SU-DHL-6 (cell line): ENCODE data around the gene EIF5A2.

ENCODE experiments used
- H2AFZ ChIP-seq: fragments of 200-600 bp; sonication (generic); 2 replicates; pipeline ENCODE4 v1.6.1; 2014; ENCODE audit warnings: low read depth, mild to moderate bottlenecking, moderate library complexity, mixed read lengths, antibody characterized with exemption, low read length; ENCODE audit not compliant: severe bottlenecking
- H3F3A ChIP-seq: fragments of 200-600 bp; shearing (Covaris generic); 2 replicates; pipeline ENCODE4 v1.6.0; 2016; ENCODE audit warnings: antibody characterized with exemption, mild to moderate bottlenecking; ENCODE audit not compliant: insufficient read depth
- H3K27ac ChIP-seq: fragments of 200-600 bp; sonication (generic); 2 replicates; pipeline ENCODE4 v1.5.1; 2016; ENCODE audit warnings: low read depth, mild to moderate bottlenecking, low read length, moderate library complexity, mixed read lengths
- H3K27me3 ChIP-seq: fragments of 200-600 bp; sonication (generic), shearing (Covaris generic); 2 replicates; pipeline ENCODE4 v1.6.0; 2014; ENCODE audit warnings: mild to moderate bottlenecking, low read length
- H3K36me3 ChIP-seq: fragments of 200-600 bp; sonication (generic); 2 replicates; pipeline ENCODE4 v1.6.1; 2014; ENCODE audit warnings: mild to moderate bottlenecking, low read length, mixed read lengths
- H3K4me2 ChIP-seq: fragments of 300-600, 200-600 bp; shearing (Covaris generic), sonication (generic); 2 replicates; pipeline ENCODE4 v1.6.0; 2014; ENCODE audit warnings: low read length, low read depth, mild to moderate bottlenecking; ENCODE audit not compliant: poor library complexity, severe bottlenecking
- H3K4me3 ChIP-seq: fragments of 200-600 bp; sonication (generic); 2 replicates; pipeline ENCODE4 v1.5.1; 2014; ENCODE audit warnings: antibody characterized with exemption, low read length, mild to moderate bottlenecking, mixed read lengths; ENCODE audit not compliant: insufficient read depth, poor library complexity, severe bottlenecking
- H3K79me2 ChIP-seq: fragments of 200-600 bp; sonication (generic); 2 replicates; pipeline ENCODE4 v1.6.1; 2014; ENCODE audit warnings: mild to moderate bottlenecking, low read length, moderate library complexity; ENCODE audit not compliant: insufficient read depth
- H3K9ac ChIP-seq: fragments of 200-600 bp; sonication (generic); 2 replicates; pipeline ENCODE4 v1.7.0; 2014; ENCODE audit warnings: mild to moderate bottlenecking, low read length
- H3K9me2 ChIP-seq: fragments of 200-600 bp; sonication (generic); replicated peaks from 2 replicates; pipeline ENCODE4 v1.6.1; 2014; ENCODE audit warnings: low read length; ENCODE audit not compliant: insufficient read depth
- H3K9me3 ChIP-seq: fragments of 200-600 bp; sonication (generic); 2 replicates; pipeline ENCODE4 v1.6.1; 2014; ENCODE audit warnings: low read length, mixed read lengths; ENCODE audit not compliant: insufficient read depth
- H4K20me1 ChIP-seq: fragments of 200-600 bp; sonication (generic); 2 replicates; pipeline ENCODE4 v1.6.1; 2014; ENCODE audit warnings: low read depth, mild to moderate bottlenecking, antibody characterized with exemption, low read length, moderate library complexity, mixed read lengths
- CTCF ChIP-seq: fragments of 200-600 bp; sonication (generic); IDR thresholded peaks from one replicate; pipeline ENCODE4 v1.5.1; 2017; ENCODE audit warnings: antibody characterized with exemption, mild to moderate bottlenecking, low read length, moderate library complexity; ENCODE audit not compliant: insufficient read depth, poor library complexity, severe bottlenecking
- EZH2phosphoT487 ChIP-seq: fragments of 200-600 bp; sonication (generic), shearing (Covaris generic); conservative IDR thresholded peaks from 2 replicates; pipeline ENCODE4 v1.6.1; 2018; ENCODE audit warnings: mild to moderate bottlenecking, antibody characterized with exemption, low read length, moderate library complexity, mixed read lengths

Gene EIF5A2

GRCh38 chr3:170839518-170840100, 68.8 kb downstream of the EIF5A2 start:
- H3K27me3 ChIP-seq: no peaks in the 10 kb centered on the region
- TF ChIP-seq EZH2phosphoT487 (no peak), CTCF (no peak)
- H3K4me3 ChIP-seq: no peak overlapping the region
- no peaks in the 10 kb centered on the region for H3K36me3 ChIP-seq
- no peaks in the 10 kb centered on the region for H3F3A ChIP-seq
- H4K20me1 ChIP-seq: no peaks in the 10 kb centered on the region
- no peaks in the 10 kb centered on the region for H3K9me2 ChIP-seq
- no peak overlapping the region for H3K9ac ChIP-seq
- no peaks in the 10 kb centered on the region for H3K79me2 ChIP-seq
- H3K4me2 ChIP-seq: no peak overlapping the region
- H2AFZ ChIP-seq: no peak overlapping the region
- H3K27ac ChIP-seq: no peak overlapping the region
- H3K9me3 ChIP-seq: no peaks in the 10 kb centered on the region
